GM21528 (cell line): ENCODE results near the gene TULP1.
"Not testable (repeated sequence)": the region's sequence is repeated elsewhere in the genome, so short reads cannot be mapped to it uniquely, and the experiment has no call there.

Experiments
- ATAC-seq: cut with Tn5 transposase; IDR thresholded peaks from one replicate; pipeline ENCODE4 v1.9.1; 2021; ENCODE audit warnings: mild to moderate bottlenecking, moderate library complexity; ENCODE audit not compliant: unreplicated experiment, low FRiP score

TULP1 gene

DNA sequence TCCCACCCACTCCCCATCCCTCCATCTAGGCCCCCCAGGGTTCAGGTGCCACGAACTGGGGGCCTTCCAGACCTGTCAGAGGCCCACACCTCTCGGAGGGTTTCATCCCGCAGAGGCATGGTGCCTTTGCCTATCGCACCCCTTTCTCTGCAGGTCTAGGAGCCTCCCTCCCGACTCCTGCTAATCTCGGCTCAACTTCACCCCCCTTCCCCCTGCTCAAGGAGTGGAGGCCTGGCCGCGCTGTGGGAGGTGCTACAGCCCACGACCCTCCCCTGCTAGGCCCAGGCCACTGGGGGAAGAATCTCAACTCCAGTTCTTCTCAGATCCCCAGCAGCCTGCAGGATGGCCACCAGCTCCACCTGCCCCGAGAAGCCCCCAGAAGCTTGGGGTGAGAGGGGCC, at the start of gene TULP1:
TULP1 (minus strand) TSS at position 157 of the 400 bp plus-strand sequence; CDS start at position 119, 38 bp downstream.
- ATAC-seq, result no peak

DNA sequence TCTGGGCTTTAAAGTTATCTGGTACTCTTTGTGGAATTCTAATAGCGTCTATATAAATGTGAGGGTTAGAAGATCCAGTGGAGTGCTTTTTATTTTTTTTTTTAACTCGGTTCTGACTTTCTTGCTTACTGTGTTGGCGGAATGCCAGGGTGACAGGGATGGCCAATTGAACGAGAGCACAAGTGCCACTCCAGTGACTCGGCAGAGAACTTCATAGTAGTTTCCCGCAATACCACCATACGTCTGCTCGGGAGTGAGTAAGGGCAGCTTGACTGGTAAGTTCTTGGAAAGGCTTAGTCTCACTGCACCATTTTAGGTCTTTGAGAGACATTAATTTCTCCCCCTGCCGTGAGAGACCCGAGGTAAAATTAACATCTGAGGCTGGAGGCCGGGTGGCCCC, 49.4 kb upstream of the TULP1 start:
- no peak for ATAC-seq

DNA sequence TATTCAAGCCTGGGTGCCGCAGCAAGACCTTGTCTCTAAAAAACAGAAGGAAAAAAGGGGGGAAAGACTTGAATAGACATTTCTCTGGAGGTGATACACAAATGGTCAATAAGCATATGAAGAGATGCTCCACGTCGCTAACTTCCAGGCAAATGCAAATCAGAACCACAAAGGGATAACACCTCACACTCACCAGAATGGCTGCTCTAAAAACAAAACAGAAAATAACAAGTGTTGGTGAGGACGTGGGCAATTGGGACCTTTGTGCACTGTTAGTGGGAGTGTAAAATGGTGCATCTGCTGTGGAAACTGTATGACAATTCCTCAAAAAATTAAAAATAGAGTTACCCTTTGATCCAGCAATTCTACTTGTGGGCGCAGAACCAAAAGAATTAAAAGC, 48.4 kb upstream of the TULP1 start:
- no peak for ATAC-seq

DNA sequence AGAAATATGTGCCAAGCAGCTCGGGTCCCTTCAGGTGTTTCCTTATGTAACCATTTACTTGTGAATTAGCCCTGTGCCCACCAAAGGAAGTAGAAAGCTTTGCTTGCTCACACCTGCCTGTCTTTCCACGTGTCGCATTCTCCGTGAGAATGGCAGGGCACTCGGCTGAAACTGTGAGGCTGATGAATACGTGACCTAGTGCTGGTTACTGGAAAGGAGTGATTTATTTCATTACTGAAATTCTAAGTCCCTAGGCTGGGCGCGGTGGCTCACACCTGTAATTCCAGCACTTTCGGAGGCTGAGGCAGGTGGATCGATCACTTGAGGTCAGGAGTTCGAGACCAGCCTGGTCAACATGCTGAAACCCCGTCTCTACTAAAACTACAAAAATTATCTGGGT, 45.9 kb upstream of the TULP1 start:
- ATAC-seq, result no peak

DNA sequence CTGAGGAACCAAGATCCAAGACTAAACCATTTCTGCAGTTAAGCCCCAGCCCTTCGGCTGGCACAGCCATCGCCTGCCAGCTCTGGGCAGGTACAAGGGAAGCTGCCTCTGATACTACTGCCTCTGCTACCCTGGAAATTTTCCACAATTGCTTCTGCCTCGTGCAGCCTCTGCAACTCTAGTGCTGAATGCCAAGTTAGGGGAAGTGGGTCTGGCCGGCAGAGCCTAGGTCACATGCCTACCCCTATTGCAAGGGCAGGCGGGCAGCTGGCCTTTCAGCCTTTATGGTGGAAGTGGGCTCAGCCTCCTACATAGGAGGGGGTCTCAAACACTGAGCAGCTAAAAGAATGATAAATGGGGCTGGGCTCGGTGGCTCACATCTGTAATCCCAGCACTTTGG, 44.5 kb upstream of the TULP1 start:
- ATAC-seq, result no peak

DNA sequence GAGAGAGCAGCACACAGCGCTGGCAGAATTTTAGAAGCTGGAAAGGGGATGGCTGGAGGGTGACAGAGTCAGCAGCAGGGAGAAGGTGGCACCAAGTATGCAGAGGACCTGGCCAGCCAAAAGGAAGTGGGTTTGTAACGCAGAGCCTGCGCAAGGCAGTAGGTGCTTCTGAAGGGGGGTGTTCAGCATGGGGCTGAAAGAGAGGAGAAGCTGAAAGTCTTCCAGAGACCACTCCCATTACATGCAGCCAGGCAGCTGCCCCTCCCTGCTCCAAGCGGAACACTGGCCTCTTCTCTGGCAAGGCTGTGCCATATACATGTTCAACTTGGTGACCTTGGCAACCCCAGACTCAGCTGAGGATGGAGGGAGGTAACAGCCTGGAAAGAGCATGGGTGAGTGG, 42.1 kb upstream of the TULP1 start:
- ATAC-seq, result no peak

DNA sequence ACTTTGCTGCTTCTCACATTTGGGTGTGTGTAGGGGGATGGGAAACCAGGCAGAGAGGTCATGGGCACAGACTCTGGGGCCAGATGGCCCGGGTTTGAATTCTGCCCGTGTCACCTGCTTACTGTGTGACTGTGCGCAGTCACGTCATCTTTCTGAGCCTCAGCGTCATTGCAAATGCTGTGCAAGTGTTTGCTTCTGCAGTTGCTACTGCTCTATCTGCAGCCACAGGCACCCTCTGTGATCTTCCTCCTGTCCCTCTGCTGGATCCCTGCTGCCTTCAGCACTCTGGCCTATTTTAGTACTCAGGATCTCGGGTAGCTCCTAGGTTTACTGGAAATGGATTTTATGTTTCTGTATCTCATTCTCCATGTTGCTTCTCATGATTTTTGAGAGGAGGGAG, 40.6 kb upstream of the TULP1 start:
- no peak for ATAC-seq

DNA sequence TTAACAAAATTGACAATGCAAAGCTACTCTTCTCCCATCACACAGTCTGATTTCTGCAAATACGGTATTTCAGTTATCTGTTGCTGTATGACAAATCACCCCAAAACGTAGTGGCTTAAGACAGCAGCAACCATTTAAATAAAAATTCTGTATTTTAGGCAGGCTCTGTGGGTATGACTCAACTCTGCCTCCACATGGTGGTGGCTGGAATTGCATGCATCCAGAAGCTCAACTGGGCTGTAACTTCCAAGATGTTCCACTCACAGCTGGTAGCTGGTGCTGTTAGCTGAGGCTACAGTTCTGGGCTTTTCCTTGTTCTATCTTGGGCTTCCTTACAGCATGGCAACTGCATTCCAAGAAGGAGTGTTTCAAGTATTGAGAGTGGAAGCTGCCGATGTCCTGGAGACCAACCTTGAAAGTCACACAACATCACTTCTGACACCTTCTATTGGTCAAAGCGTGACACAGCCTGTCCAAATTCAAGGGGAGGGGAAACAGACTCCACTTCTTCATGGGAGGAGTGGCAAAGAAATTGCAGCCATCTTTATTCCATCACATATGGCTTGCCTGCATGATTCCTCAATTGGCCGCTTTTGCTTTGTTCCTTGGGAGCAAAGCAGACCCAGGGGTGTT, 39.7 kb upstream of the TULP1 start:
- ATAC-seq, result no peak

DNA sequence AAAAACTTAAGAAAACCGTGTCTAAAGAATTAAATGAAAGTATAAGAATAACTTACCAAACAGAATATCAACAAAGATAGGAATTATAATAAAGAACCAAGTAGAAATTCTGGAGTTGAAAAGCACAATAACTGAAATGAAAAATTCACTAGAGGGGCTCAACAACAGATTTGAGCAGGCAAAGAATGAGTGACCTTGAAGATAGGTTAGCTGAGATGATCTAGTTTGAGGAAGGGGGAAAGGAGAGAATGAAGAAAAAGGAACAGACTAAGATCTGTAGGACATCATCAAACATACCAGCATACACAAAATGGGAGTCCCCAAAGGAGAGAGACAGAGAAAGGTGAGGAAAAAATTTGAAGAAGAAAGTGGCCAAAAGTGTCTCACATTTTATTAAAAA, 37.7 kb upstream of the TULP1 start:
- no peak for ATAC-seq

DNA sequence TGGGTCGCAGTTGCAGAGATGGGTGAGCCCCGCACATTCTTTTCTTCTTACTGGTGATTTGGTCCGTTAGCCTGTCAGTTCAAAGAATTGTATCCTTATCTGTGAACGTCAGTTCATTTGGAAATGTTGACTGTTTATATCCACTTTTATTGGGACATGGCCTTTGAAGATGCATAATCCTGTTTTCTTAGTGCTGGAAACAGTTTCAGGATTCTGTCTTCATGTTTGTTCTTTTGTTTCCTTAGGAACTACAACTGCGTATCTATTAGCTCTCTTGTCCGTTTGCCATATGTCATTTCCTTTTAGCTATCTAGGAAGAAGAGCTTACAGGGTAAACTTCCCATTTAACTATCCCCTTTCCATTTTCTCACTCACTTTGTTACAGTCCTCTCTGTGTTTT, 35.0 kb upstream of the TULP1 start:
- no peak for ATAC-seq

DNA sequence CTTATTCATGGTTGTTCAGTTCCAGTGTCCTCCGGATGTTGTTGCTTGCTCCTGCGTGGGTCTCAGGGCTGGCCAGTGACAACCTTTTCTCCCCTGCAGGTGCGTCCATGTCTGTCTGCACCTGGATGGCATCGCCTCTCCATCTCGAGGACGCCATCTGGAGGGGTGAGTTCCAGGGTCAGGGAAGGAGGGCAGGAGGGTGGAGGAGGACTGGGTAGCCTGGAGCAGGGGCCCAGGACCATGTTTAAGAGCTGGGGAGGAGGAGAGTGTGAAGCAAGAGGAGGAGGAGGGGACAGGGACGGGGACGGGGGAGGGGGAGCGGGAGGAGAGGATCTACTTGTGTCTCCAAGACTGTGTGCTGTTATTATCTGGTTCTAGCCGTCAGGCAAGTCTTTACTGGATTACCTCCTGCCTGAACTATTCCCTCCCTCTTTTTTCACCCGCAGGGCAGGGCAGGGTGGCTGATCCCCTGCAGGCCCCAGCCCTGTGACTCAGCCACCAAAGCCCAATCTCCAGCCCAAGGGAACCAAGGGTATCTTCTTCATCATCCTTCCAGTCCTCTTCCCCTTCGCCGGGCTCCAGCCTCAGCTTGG, 32.2 kb upstream of the TULP1 start:
- ATAC-seq, result no peak

DNA sequence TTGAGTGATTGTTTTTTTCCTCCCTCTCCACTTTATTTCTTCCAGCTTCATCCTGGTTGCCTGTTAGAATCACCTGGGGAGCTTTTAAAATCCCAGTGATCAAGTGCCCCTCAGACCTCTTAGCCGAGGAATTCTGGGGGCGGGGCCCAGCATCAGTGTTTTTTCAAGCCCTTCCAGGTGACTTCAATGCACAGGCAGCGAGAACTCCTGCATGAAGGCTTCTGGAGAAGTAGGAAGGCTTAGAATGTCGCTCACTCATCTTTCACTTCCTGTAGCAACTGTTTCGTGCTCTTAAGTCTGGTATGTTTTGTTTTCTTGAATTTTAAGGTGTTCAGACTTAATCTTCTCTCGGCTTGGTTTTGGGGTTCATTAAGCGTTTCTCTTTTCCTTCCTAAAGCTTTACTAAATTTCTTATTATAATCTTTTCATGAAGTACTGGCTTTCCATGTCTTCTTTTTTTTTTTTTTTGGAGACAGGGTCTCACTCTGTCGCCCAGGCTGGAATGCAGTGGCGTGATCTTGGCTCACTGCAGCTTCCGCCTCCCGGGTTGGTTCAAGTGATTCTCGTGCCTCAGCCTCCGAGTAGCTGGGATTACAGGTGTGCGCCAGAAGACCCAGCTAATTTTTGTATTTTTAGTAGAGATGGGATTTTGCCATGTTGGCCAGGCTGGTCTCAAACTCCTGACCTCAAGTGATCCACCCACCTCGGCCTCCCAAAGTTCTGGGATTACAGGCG, 30.9 kb upstream of the TULP1 start:
- no peak for ATAC-seq

DNA sequence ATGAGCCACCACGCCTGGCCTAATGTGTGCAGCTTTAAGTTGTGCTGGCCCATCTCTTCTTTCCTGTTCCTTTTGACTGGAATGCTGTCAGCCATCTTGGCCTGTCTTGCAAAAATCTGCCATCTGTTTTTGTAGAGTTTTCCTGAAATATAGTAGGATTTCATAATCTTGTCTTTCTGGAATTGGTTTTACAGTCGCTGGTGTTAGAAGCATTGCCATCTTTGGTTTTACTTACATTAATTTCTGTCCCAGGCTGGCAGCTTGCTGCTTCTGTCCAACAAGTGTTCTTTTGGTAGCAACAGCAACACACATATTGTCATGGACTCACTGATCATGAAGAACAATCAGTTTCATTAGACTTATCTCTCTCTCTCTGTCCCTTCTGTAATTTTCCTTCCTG, 29.1 kb upstream of the TULP1 start:
- no peak for ATAC-seq

DNA sequence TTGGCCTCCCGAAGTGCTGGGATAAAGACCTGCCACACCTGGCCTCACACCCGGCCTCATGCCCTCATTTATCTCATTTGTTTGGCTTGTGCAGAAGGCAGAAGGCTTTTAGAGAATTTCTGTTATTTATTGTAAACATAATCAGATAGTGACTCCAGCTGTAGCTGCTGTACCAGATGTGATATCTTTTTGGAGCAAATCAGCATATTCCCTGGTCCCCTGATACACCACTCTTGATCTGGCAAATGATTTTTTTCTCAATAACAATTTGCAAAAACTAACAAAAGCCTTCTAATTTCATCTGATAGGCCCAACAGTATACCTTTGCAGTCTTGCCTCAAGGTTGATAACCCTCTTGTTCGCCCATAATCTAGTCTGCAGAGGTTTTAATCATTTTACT, 26.5 kb upstream of the TULP1 start:
- no peak for ATAC-seq

DNA sequence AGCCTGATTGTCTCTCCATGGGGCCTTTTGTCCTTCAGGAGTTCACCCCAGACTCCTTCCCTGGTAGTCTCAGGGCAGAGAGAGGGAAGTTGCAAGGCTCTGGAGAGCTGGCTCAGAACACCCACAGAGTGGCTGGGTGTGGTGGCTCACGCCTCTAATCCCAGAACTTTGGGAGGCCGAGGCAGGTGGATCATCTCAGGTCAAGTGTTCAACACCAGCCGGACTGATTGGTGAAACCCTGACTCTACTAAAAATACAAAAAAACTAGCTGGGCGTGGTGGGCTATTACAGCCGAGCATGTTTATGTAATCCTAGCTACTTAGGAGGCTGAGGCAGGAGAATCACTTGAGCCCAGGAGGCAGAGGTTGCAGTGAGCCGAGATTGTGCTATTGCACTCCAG, 23.2 kb upstream of the TULP1 start:
- ATAC-seq, result not testable (repeated sequence)

DNA sequence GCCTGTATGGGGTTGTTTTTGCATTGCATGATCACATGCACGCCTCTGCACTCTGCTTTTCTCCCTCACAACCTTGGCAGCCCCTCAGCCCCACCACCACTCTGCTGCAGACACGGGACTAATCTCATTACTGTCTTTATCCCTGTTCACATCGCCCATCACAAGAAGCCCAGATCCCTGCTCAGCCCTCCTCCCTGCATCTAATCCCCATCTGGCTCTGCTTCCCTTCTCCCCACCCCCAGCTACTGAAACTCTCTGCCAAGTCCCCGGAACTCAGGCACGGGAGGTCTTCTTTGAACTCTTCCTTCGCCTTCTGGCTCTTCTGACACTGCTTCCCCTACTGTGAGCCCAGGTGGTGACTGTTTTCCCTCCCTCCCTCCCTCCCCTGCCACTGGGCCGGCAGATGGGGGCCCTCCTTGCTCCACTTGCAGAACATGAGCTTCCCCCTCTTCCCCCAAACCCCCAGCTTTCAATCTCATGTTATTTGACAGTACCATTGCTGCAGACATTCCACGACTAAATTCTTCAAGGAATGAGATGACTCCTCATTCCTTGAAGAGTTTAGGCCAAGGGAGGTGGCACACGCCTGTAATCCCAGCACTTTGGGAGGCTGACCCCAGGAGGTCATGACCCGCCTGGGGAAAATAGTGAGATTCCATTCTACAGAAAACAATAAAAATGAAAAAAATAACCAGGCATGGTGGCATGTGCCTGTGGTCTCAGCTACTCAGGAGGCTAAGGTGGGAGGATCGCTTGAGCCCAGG, 21.9 kb upstream of the TULP1 start:
- no peak for ATAC-seq

DNA sequence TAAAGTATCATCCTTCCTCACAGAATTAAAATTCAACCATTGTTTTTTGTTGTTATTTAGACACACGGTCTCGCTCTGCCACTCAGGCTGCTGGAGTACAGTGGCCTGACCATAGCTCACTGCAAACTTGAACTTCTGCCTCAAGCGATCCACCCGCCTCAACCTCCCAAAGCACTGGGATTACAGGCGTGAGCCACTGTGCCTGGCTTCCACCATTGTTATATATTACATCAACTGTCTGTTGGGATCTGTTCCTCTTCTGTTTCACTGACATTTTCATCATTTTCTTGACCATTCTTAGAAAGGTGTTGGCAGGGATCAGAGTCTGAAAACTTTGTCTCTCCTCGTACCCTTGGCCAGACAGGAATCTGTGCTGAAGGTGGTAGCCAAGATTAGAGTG, 21.3 kb upstream of the TULP1 start:
- ATAC-seq, result no peak

DNA sequence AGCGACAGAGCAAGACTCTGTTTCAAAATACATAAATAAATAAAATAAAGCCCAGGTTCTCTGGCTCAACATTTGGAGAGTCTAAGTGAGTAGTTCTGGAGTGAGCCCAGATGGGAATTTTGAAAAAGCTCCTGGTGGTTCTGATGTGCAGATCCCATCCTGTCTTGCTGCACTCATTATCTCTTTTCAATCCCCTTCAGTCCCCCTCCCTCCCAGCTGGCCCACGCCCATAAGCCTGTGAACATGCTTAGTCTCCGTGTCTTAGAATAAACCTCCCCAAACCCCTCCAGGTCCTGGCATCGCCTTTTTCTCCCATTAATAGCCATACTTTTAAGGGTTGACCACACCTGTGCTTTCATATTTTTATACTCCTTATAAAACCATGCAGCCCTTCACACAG, 19.4 kb upstream of the TULP1 start:
- ATAC-seq, result no peak

DNA sequence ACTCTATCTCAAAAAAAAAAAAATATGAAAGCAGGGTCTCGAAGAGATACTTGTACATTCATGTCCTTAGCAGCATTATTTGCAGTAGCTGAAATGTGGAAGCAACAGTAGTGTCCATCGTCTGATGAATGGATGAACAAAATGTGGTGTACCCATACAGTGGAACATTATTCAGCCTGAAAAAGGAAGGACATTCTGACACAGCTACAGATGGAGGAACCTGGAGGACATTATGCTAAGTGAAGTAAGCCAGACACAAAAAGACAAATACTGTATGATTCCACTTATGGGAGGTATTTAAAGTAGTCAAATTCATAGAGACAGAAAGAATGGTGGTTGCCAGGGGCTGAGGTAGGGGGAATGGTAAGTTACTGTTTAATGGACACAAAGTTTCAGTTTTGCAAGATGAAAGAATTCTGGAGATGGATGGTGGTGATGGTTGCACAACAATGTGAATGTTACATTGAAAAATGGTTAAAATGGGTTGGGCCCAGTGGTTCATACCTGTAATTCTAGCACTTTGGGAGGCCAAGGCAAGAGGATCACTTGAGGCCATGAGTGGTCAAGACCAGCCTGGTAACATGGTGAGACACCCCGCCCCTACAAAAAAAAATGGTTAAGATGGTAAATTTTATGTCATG, 11.8 kb upstream of the TULP1 start:
- no peak for ATAC-seq

DNA sequence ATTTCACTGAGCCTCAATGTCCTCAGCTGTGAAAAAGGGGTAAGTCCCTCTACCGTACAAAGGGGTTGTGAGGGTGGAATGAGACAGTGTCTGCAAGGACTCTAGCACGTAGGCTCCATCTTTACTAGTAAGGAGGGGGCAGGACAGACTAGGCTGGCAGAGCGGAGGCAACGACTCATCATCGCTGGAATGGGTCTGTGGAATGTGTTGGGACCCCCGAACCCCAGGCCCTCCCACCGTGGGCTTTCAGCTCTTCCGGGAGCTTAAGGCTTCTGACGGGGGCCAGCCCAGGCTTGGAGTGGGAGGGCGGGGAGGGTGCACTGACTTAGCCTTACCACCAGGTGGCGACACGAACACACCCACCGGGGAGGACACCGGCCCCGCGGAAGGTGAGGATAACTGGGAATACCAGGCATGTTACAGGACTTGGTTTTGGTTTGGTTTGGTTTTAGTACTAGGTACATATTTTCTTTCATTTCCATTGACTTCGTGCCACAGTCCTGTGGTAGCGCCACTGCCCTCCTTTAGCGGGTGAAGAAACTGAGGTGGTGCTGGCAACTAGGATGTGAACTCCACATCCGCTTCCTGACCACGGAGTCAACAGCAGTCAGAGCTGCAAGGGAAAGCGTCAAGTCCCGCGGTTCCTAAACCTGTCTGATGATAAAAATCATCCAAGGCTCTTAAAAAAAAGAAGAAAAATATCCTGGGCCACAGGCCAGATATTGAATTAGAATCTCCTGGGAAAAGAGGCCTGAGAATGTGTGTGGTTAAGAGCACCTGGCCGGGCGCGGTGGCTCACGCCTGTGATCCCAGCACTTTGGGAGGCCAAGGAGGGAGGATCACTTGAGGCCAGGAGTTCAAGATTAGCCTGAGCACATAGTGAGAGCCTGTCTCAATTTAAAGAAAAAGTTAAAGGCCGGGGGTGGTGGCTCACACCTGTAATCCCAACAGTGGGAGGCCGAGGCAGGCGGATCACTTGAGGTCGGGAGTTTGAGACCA, 10.3 kb upstream of the TULP1 start:
- no peak for ATAC-seq
